Measurements from ENCODE around the gene PTPRJ.

- TF ChIP-seq, protein P1, sequence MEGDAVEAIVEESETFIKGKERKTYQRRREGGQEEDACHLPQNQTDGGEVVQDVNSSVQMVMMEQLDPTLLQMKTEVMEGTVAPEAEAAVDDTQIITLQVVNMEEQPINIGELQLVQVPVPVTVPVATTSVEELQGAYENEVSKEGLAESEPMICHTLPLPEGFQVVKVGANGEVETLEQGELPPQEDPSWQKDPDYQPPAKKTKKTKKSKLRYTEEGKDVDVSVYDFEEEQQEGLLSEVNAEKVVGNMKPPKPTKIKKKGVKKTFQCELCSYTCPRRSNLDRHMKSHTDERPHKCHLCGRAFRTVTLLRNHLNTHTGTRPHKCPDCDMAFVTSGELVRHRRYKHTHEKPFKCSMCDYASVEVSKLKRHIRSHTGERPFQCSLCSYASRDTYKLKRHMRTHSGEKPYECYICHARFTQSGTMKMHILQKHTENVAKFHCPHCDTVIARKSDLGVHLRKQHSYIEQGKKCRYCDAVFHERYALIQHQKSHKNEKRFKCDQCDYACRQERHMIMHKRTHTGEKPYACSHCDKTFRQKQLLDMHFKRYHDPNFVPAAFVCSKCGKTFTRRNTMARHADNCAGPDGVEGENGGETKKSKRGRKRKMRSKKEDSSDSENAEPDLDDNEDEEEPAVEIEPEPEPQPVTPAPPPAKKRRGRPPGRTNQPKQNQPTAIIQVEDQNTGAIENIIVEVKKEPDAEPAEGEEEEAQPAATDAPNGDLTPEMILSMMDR (IDR thresholded peaks at IDR 0.05): no peak
- no peak for TF ChIP-seq EZH2 (IDR thresholded peaks at IDR 0.05; ENCODE audit: borderline replicate concordance, insufficient read depth, low read depth, low read length, poor library complexity, severe bottlenecking)
Observed at GRCh38 chr11:48054994-48055291, 74.6 kb downstream of the PTPRJ start.
